Inflammatory macrophage treated with lipopolysaccharide for 1 hour (primary cell): Measurements from ENCODE around the gene DEXI.

Experiments
- DNase-seq, 2 donors: peaks; one replicate each; pipeline ENCODE4 v3.0.0-alpha.2; 2020 to 2022

Gene DEXI

GRCh38 chr16:10888320-10888937 is 53.8 kb downstream of the DEXI start:
- peak; percentile 52 to 58 for DNase-seq

- peak; percentile 60 to 74 for DNase-seq
These were observed 57.0 kb downstream of the DEXI start for GRCh38 chr16:10885246-10885645.

DNA sequence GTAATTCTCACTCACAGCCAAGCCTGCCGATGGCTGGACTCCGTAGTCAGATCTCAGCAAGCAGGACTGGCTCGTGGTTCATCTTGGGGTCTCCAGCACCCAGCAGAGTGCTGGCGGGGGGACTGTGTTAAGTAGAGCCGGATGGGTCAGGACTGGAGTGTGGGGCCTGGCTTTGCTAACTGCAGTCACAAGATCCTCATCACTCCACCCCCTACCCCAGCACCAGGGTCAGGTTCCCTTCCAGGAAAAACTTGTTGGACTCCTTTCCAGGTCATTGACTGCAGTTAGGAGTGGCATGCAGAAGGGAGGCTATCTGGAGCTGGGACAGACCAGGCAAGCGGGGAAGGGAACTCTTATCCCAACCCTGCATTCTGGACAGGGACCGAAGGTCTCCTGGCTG is 59.3 kb downstream of the DEXI start:
- DNase-seq = no peak

GRCh38 chr16:10881479-10882030 is 60.7 kb downstream of the DEXI start:
- DNase-seq = peak; percentile 43

GRCh38 chr16:10880594-10881452 is 61.4 kb downstream of the DEXI start:
- DNase-seq = peak; percentile 49 to 51

DNA sequence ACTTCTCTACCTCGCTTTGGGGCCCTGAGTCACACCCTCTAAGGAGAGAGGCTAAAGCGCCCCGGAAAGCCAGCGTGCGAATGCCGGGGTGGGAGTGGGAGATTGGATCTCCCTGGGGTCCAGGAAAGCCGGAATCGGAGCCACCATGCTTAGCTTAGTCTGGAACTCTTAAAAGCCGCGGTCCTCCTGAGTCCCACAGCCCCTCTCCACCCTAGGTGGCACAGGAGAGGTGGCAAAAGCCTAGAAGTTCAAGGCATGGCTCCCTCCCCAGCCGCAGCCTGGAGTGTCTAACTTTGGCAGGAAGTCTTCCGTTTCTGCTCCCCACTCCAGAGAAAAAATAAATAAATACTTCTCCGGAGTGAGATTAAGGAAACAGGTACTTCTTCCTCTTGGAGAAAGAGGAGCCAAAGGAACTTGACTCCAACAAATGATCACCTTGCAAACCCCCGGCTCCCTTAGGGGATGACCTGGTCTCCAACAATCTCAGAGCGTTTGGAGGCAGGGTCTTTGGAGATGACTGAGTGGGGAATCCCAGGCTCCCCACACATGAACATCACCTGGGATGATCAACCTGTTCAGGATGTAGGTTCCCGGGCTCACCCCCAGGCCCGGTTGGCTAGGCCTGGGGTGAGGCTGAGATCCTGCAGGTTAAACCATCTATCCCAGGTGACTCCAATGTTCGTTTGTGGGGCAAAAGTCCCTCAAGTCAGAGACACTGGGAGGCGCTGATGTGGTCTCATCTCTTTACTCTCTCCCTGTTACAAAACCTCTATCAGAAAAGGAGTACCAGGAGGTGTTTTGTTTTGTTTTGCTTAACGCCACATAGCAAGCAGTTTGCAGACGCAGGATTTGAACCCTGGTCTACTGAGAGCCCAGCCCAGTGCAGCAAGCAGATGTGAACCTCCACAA is 62.3 kb downstream of the DEXI start:
- no peak for DNase-seq
